Measurements from ENCODE around the gene TRIML2.

- TF ChIP-seq CTCF (IDR thresholded peaks at IDR 0.05) (no peak), POLR2AphosphoS5 (IDR thresholded peaks at IDR 0.05) (no peak), POLR2A (IDR thresholded peaks at IDR 0.05) (no peak)
Measured at GRCh38 chr4:188053302-188053701, 56.1 kb downstream of the TRIML2 start.
